Right lobe of liver (tissue), 4 donors: ENCODE results near the gene UMPS.

Experiments
- CTCF ChIP-seq, 4 donors: fragments of 200-600 bp in 3 of 4; fragments of 450-650 bp in 1 of 4; IDR thresholded peaks; one replicate each; pipeline versions ENCODE4 v1.5.1 to v1.8.0; 2016 to 2022; ENCODE audit warnings: antibody characterized with exemption in 4 of 4, mild to moderate bottlenecking in 2 of 4
- POLR2A ChIP-seq: fragments of 450-650 bp; IDR thresholded peaks from one replicate; pipeline ENCODE4 v1.6.1; 2017; ENCODE audit warnings: antibody characterized with exemption, mild to moderate bottlenecking
- donor health status: DM: no; HTN: no; CAD: no.
- donor health status: DM: no; HTN: no; CAD: no.
- donor health status: DM: no; HTN: yes; CAD: no.

GRCh38 chr3:124698030-124698770 is 32.1 kb upstream of the UMPS start:
- TF ChIP-seq CTCF (IDR thresholded peaks at IDR 0.05): no peak
- TF ChIP-seq POLR2A: no peak
